ENCODE results near the gene ITGB3. TPM values are rescaled to one million over a fixed set of nuclear protein-coding genes. Genes with fewer than 3 reads are reported as not detected.

Gene ITGB3
- total and polyA plus RNA-seq, 9 of the 15 experiments (the other 6 are each of a cell fraction or from before 2014, with no cell fraction given) = 0.08 to 2.6 (median 0.62) TPM; not detected in 1

DNA sequence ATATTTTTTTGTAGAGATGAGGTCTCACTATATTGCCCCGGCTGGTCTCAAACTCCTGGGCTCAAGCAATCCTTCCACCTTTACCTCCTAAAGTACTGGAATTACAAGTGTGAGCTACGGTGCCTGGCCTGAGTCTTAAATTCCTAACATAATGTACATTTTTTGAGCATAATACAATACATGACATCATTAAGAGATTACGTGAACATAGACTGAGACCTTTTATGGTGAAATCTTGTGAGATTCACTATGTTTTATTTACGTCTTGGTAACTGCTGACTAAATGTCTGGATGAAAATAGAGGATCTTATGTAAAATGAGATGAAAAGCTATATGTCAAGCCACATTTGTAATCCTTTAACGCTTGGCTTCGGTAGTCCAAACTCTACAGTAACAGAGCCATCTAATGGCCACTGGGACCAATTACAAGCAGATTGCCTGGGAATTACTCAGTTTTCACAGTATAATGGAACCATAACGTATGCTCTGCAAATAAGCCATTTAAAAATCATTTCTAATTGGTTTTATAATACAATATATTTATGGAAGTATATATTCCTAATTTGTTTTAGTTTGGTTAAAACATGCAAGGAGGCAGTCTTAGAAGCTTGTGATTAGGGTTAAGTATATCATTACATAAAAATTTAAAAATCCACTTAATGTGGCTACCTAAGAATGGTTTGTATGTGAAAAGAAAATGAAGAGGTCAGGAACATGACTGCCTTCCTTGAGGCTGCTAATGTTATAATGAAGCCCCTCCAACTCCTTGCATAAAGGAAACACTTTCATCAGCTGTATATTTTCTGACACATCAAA, 62.0 kb downstream of the ITGB3 start (continued):
- TF ChIP-seq, protein P1, sequence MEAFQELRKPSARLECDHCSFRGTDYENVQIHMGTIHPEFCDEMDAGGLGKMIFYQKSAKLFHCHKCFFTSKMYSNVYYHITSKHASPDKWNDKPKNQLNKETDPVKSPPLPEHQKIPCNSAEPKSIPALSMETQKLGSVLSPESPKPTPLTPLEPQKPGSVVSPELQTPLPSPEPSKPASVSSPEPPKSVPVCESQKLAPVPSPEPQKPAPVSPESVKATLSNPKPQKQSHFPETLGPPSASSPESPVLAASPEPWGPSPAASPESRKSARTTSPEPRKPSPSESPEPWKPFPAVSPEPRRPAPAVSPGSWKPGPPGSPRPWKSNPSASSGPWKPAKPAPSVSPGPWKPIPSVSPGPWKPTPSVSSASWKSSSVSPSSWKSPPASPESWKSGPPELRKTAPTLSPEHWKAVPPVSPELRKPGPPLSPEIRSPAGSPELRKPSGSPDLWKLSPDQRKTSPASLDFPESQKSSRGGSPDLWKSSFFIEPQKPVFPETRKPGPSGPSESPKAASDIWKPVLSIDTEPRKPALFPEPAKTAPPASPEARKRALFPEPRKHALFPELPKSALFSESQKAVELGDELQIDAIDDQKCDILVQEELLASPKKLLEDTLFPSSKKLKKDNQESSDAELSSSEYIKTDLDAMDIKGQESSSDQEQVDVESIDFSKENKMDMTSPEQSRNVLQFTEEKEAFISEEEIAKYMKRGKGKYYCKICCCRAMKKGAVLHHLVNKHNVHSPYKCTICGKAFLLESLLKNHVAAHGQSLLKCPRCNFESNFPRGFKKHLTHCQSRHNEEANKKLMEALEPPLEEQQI (IDR thresholded peaks at IDR 0.05) = peak; percentile 21; the same call in 1 of the 2 replicates
- TF ChIP-seq CEBPG (CRISPR knock-in tag; IDR thresholded peaks at IDR 0.05) (0 out of 2 replicates have a peak, but pooled peaks have one; percentile 12), CEBPG (tag; conservative IDR thresholded peaks at IDR 0.05 in 1 of 2, IDR thresholded peaks at IDR 0.05 in 1 of 2) (no peak), ZNF239 (CRISPR knock-in tag; IDR thresholded peaks at IDR 0.05) (0 out of 2 replicates have a peak, but pooled peaks have one; percentile 14), FOXM1 (IDR thresholded peaks at IDR 0.05; ENCODE audit: low read depth) (no peak), FOXM1 (CRISPR knock-in tag; IDR thresholded peaks at IDR 0.05; ENCODE audit: low read depth) (no peak), MYNN (IDR thresholded peaks at IDR 0.05) (0 out of 2 replicates have a peak, but pooled peaks have one; percentile 47), MYNN (CRISPR knock-in tag; IDR thresholded peaks at IDR 0.05) (no peak), NRF1 (conservative IDR thresholded peaks at IDR 0.05 in 1 of 2, IDR thresholded peaks at IDR 0.05 in 1 of 2) (no peak), NR4A1 (CRISPR knock-in tag; IDR thresholded peaks at IDR 0.05) (no peak), NR4A1 (tag; IDR thresholded peaks at IDR 0.05) (no peak), ZNF551 (CRISPR knock-in tag; IDR thresholded peaks at IDR 0.05) (no peak), CC2D1A (IDR thresholded peaks at IDR 0.05) (peak; percentile 80)
- TF ChIP-seq, protein P2, sequence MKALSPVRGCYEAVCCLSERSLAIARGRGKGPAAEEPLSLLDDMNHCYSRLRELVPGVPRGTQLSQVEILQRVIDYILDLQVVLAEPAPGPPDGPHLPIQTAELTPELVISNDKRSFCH (CRISPR knock-in tag; IDR thresholded peaks at IDR 0.05) = no peak
- TF ChIP-seq, protein P2 (tag; IDR thresholded peaks at IDR 0.05) = 0 out of 2 replicates have a peak, but pooled peaks have one; percentile 22
- TF ChIP-seq, protein P3, sequence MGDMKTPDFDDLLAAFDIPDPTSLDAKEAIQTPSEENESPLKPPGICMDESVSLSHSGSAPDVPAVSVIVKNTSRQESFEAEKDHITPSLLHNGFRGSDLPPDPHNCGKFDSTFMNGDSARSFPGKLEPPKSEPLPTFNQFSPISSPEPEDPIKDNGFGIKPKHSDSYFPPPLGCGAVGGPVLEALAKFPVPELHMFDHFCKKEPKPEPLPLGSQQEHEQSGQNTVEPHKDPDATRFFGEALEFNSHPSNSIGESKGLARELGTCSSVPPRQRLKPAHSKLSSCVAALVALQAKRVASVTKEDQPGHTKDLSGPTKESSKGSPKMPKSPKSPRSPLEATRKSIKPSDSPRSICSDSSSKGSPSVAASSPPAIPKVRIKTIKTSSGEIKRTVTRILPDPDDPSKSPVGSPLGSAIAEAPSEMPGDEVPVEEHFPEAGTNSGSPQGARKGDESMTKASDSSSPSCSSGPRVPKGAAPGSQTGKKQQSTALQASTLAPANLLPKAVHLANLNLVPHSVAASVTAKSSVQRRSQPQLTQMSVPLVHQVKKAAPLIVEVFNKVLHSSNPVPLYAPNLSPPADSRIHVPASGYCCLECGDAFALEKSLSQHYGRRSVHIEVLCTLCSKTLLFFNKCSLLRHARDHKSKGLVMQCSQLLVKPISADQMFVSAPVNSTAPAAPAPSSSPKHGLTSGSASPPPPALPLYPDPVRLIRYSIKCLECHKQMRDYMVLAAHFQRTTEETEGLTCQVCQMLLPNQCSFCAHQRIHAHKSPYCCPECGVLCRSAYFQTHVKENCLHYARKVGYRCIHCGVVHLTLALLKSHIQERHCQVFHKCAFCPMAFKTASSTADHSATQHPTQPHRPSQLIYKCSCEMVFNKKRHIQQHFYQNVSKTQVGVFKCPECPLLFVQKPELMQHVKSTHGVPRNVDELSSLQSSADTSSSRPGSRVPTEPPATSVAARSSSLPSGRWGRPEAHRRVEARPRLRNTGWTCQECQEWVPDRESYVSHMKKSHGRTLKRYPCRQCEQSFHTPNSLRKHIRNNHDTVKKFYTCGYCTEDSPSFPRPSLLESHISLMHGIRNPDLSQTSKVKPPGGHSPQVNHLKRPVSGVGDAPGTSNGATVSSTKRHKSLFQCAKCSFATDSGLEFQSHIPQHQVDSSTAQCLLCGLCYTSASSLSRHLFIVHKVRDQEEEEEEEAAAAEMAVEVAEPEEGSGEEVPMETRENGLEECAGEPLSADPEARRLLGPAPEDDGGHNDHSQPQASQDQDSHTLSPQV (IDR thresholded peaks at IDR 0.05) = peak; percentile 79; the same call in 1 of the 2 replicates
- TF ChIP-seq, protein P4, sequence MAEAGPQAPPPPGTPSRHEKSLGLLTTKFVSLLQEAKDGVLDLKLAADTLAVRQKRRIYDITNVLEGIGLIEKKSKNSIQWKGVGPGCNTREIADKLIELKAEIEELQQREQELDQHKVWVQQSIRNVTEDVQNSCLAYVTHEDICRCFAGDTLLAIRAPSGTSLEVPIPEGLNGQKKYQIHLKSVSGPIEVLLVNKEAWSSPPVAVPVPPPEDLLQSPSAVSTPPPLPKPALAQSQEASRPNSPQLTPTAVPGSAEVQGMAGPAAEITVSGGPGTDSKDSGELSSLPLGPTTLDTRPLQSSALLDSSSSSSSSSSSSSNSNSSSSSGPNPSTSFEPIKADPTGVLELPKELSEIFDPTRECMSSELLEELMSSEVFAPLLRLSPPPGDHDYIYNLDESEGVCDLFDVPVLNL (CRISPR knock-in tag; IDR thresholded peaks at IDR 0.05; ENCODE audit: low read depth) = no peak
- TF ChIP-seq, protein P5, sequence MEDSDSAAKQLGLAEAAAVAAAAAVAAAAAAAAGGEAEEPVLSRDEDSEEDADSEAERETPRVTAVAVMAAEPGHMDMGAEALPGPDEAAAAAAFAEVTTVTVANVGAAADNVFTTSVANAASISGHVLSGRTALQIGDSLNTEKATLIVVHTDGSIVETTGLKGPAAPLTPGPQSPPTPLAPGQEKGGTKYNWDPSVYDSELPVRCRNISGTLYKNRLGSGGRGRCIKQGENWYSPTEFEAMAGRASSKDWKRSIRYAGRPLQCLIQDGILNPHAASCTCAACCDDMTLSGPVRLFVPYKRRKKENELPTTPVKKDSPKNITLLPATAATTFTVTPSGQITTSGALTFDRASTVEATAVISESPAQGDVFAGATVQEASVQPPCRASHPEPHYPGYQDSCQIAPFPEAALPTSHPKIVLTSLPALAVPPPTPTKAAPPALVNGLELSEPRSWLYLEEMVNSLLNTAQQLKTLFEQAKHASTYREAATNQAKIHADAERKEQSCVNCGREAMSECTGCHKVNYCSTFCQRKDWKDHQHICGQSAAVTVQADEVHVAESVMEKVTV (CRISPR knock-in tag; IDR thresholded peaks at IDR 0.05) = peak; percentile 99
